HEK293 (cell line): ENCODE results near the gene LONP2.
A peak's percentile ranks its signal among the peaks of the same experiment; 100 is the strongest.

Source experiments
- CTCF ChIA-PET: fragments of 350-600 bp; formaldehyde crosslinking; extraction: SDS; loops from one replicate; lab custom pipeline; 2021; ENCODE audit warnings: antibody characterized with exemption; lab: Yijun Ruan, JAX
- POLR2A ChIA-PET: fragments of 300-600 bp; formaldehyde crosslinking; extraction: SDS; loops from one replicate; lab custom pipeline; 2020; ENCODE audit warnings: antibody characterized with exemption, inconsistent platforms; lab: Yijun Ruan, JAX
- H3K27ac ChIP-seq: fragments of 200-500 bp; sonication (Bioruptor generic); 2 replicates; pipeline ENCODE4 v1.5.1; 2014; ENCODE audit warnings: low read depth, low read length, control low read depth, inconsistent platforms; ENCODE audit errors: extremely low read depth
- H3K36me3 ChIP-seq, 2 experiments: fragments of 200-500 bp in 1 of 2; sonication (Bioruptor generic) in 1 of 2; 1 replicate in 1 of 2; 2 replicates in 1 of 2; pipeline ENCODE4 v1.5.1; 2014 to 2017; ENCODE audit warnings: inconsistent platforms in 2 of 2, low read length in 2 of 2; ENCODE audit not compliant: control insufficient read depth in 2 of 2, insufficient read depth in 1 of 2
- H3K4me1 ChIP-seq: fragments of 200-500 bp; sonication (Bioruptor generic); 2 replicates; pipeline ENCODE4 v1.5.1; 2014; ENCODE audit warnings: mild to moderate bottlenecking, low read length, inconsistent platforms; ENCODE audit not compliant: control insufficient read depth, insufficient read depth
- H3K4me3 ChIP-seq: 2 replicates; pipeline ENCODE4 v1.5.1; 2011; ENCODE audit warnings: low read depth, mild to moderate bottlenecking, control low read depth, low read length, moderate library complexity
- H3K9me3 ChIP-seq: fragments of 200-500 bp; sonication (Bioruptor generic); 2 replicates; pipeline ENCODE4 v1.5.1; 2014; ENCODE audit warnings: low read depth, low read length, inconsistent platforms; ENCODE audit not compliant: control insufficient read depth, insufficient read depth
- EGR2 ChIP-seq: fragments of 450-650 bp; formaldehyde crosslinking; IDR thresholded peaks from 2 replicates; pipeline ENCODE4 v1.5.1; 2016; ENCODE audit warnings: low read depth, missing biosample characterization, missing genetic modification characterization
- HOXA7 ChIP-seq: sonication (generic); formaldehyde crosslinking; IDR thresholded peaks from 2 replicates; pipeline ENCODE4 v1.8.1; 2022; ENCODE audit warnings: missing genetic modification reagents, borderline replicate concordance
- HOXD13 ChIP-seq: sonication (generic); formaldehyde crosslinking; IDR thresholded peaks from 2 replicates; pipeline ENCODE4 v1.8.0; 2022; ENCODE audit warnings: missing genetic modification reagents, borderline replicate concordance
- KLF10 ChIP-seq: fragments of 450-650 bp; IDR thresholded peaks from 2 replicates; pipeline ENCODE4 v1.5.1; 2018; ENCODE audit warnings: missing biosample characterization, mild to moderate bottlenecking, missing genetic modification characterization
- SETDB1 ChIP-seq: IDR thresholded peaks from one replicate; pipeline ENCODE4 v1.6.1; 2017; ENCODE audit warnings: mild to moderate bottlenecking, low read length, moderate library complexity, mixed read lengths; ENCODE audit not compliant: insufficient read length
- SP7 ChIP-seq: fragments of 450-650 bp; formaldehyde crosslinking; IDR thresholded peaks from 2 replicates; pipeline ENCODE4 v1.5.1; 2016; ENCODE audit warnings: missing biosample characterization, missing genetic modification characterization
- ZNF10 ChIP-seq: fragments of 450-650 bp; formaldehyde crosslinking; IDR thresholded peaks from 2 replicates; pipeline ENCODE4 v1.5.1; 2017; ENCODE audit warnings: missing biosample characterization, missing genetic modification characterization
- ZNF121 ChIP-seq: fragments of 450-650 bp; formaldehyde crosslinking; IDR thresholded peaks from 2 replicates; pipeline ENCODE4 v1.5.1; 2016; ENCODE audit warnings: missing biosample characterization, missing genetic modification characterization
- ZNF274 ChIP-seq, 2 experiments: fragments of 200-500 bp in 1 of 2; fragments of 450-650 bp in 1 of 2; sonication (Bioruptor generic) in 1 of 2; formaldehyde crosslinking in 1 of 2; IDR thresholded peaks; 2 replicates each; pipeline versions ENCODE4 v1.5.1 to v1.6.1; 2014 to 2016; ENCODE audit warnings: borderline replicate concordance in 1 of 2, inconsistent platforms in 1 of 2, low read length in 1 of 2, missing biosample characterization in 1 of 2, missing genetic modification characterization in 1 of 2
- ZNF311 ChIP-seq: fragments of 450-650 bp; formaldehyde crosslinking; IDR thresholded peaks from 2 replicates; pipeline ENCODE4 v1.5.1; 2017; ENCODE audit warnings: missing biosample characterization, missing genetic modification characterization, borderline replicate concordance
- ZNF561 ChIP-seq: fragments of 450-650 bp; IDR thresholded peaks from 2 replicates; pipeline ENCODE4 v1.5.1; 2018; ENCODE audit warnings: missing biosample characterization, missing genetic modification characterization, borderline replicate concordance
- ZNF621 ChIP-seq: fragments of 450-650 bp; formaldehyde crosslinking; IDR thresholded peaks from 2 replicates; pipeline ENCODE4 v1.5.1; 2017; ENCODE audit warnings: missing biosample characterization, missing genetic modification characterization
- ZNF626 ChIP-seq: fragments of 450-650 bp; sonication (Bioruptor Pico); formaldehyde crosslinking; IDR thresholded peaks from 2 replicates; pipeline ENCODE4 v1.5.1; 2018; ENCODE audit warnings: missing biosample characterization, missing genetic modification characterization, inconsistent platforms
- ZNF660 ChIP-seq: fragments of 450-650 bp; IDR thresholded peaks from 2 replicates; pipeline ENCODE4 v1.5.1; 2018; ENCODE audit warnings: missing biosample characterization, mild to moderate bottlenecking, missing genetic modification characterization
- ZNF664 ChIP-seq: fragments of 450-650 bp; formaldehyde crosslinking; IDR thresholded peaks from 2 replicates; pipeline ENCODE4 v1.5.1; 2016; ENCODE audit warnings: missing biosample characterization, missing genetic modification characterization
- ZNF701 ChIP-seq: fragments of 450-650 bp; formaldehyde crosslinking; IDR thresholded peaks from 2 replicates; pipeline ENCODE4 v1.5.1; 2016; ENCODE audit warnings: missing biosample characterization, missing genetic modification characterization
- ZNF707 ChIP-seq: fragments of 450-650 bp; formaldehyde crosslinking; IDR thresholded peaks from 2 replicates; pipeline ENCODE4 v1.5.1; 2016; ENCODE audit warnings: missing biosample characterization, missing genetic modification characterization
- ZNF768 ChIP-seq: fragments of 450-650 bp; formaldehyde crosslinking; IDR thresholded peaks from 2 replicates; pipeline ENCODE4 v1.5.1; 2018; ENCODE audit warnings: missing biosample characterization, mild to moderate bottlenecking, missing genetic modification characterization
- ZSCAN23 ChIP-seq: fragments of 450-650 bp; formaldehyde crosslinking; IDR thresholded peaks from 2 replicates; pipeline ENCODE4 v1.5.1; 2016; ENCODE audit warnings: missing biosample characterization, missing genetic modification characterization
- TF ChIP-seq, protein P1 (sequence below): IDR thresholded peaks from 2 replicates; pipeline ENCODE4 v1.6.1; 2011; ENCODE audit warnings: mild to moderate bottlenecking, low read depth, low read length, borderline replicate concordance
- TF ChIP-seq, protein P2 (sequence below): fragments of 450-650 bp; formaldehyde crosslinking; IDR thresholded peaks from 2 replicates; pipeline ENCODE4 v1.5.0; 2017; ENCODE audit warnings: missing biosample characterization, missing genetic modification characterization, borderline replicate concordance
- TF ChIP-seq, protein P3 (sequence below): fragments of 450-650 bp; formaldehyde crosslinking; IDR thresholded peaks from 2 replicates; pipeline ENCODE4 v1.5.1; 2017; ENCODE audit warnings: missing biosample characterization, missing genetic modification characterization

Gene LONP2

DNA sequence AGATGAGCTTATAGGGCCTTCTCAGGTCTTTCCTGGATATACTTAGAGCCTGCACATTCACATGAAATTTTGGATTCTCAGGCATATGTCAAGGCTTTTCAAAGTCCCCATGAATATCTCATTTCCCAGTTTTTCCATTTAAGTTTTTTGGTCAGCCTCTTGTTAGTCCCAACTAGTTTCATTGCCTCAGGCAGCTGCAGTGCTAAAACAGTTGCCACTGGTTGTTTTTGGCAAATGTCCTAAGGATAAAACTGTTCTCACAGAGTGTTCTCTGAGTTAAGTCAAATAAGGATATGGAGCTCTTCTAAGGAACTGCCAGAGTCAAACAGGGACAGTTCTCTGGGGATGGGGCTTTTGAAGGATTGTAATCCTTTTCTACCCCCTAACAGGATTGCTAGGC, 43.1 kb downstream of the LONP2 start:
- H3K4me1 ChIP-seq: peaks cover 3% of the 10 kb centered on the region; the same call in 1 of the 2 replicates
- POLR2A ChIA-PET: no interaction called here
- H3K27ac ChIP-seq: no peak overlapping the region
- peaks cover 7 to 58% of the 10 kb centered on the region in 2 experiments for H3K36me3 ChIP-seq
- no peak overlapping the region for H3K4me3 ChIP-seq
- peak; percentile 75 for TF ChIP-seq SETDB1
- TF ChIP-seq ZNF10 (tag by site-specific recombination): no peak
- no peak for TF ChIP-seq HOXA7 (CRISPR knock-in tag)
- no peaks in the 10 kb centered on the region for H3K9me3 ChIP-seq
- CTCF ChIA-PET: no interaction called here

DNA sequence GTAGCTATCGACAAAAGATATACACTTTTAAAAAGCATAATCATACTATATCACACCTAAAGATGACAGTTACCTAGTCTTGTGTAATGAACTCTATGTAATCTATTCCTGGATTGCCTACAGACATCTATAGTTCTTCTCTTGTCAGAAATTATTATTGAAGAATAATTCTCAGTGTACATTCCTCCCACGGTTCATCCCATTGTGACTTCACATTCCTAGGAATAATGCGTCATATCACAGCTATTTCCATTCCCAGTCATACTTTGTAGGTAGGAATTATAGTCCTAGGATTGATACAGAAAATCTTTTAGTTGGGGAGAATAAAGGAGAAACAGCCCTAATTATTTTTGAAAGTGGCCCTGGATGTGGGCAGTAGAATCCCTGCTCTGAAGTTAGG, 47.2 kb downstream of the LONP2 start:
- no peaks in the 10 kb centered on the region for H3K4me1 ChIP-seq
- TF ChIP-seq ZNF311 (tag by site-specific recombination): no peak
- no peak for TF ChIP-seq ZNF768 (tag by site-specific recombination)
- no peak for TF ChIP-seq ZNF701 (tag by site-specific recombination)
- TF ChIP-seq ZNF274 (IDR thresholded peaks at IDR 0.05; ENCODE audit: low read length): no peak
- TF ChIP-seq ZNF274 (tag by site-specific recombination; IDR thresholded peaks at IDR 0.05; ENCODE audit: borderline replicate concordance): no peak
- TF ChIP-seq ZNF660: no peak
- TF ChIP-seq HOXD13 (CRISPR knock-in tag): no peak
- ChIA-PET CTCF (interaction anchor here (0.5 to 1.0 kb wide), 3 partner anchors 8 to 122 kb away, joined by 3 read pairs; no protein-coding TSS in a partner anchor), POLR2A (no interaction called here)
- peaks cover 12 to 53% of the 10 kb centered on the region in 2 experiments for H3K36me3 ChIP-seq
- no peak overlapping the region for H3K27ac ChIP-seq
- H3K4me3 ChIP-seq: no peak overlapping the region
- H3K9me3 ChIP-seq: no peaks in the 10 kb centered on the region

DNA sequence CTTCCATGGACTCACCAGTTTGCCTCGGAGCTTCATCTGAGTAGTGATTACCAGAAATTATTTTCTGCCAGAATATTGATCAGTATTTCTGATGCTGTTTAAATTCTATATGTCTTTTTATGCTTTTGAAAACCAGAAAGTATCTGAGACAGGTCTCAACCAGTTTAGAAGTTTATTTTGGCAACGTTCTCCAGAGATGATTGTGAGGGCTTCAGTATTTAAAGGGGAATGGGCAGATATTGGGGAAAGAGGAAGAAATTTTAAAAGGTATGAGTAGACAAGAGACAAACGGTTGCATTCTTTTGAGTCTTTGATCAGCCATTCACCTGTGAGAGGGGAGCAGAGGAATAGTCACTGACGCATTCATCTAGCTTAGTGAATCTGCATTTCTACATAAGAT, 47.7 kb downstream of the LONP2 start:
- no peak for TF ChIP-seq ZNF664
- no peak for TF ChIP-seq ZNF707 (tag by site-specific recombination)
- TF ChIP-seq, protein P1, sequence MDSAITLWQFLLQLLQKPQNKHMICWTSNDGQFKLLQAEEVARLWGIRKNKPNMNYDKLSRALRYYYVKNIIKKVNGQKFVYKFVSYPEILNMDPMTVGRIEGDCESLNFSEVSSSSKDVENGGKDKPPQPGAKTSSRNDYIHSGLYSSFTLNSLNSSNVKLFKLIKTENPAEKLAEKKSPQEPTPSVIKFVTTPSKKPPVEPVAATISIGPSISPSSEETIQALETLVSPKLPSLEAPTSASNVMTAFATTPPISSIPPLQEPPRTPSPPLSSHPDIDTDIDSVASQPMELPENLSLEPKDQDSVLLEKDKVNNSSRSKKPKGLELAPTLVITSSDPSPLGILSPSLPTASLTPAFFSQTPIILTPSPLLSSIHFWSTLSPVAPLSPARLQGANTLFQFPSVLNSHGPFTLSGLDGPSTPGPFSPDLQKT: no peak
- TF ChIP-seq, protein P2, sequence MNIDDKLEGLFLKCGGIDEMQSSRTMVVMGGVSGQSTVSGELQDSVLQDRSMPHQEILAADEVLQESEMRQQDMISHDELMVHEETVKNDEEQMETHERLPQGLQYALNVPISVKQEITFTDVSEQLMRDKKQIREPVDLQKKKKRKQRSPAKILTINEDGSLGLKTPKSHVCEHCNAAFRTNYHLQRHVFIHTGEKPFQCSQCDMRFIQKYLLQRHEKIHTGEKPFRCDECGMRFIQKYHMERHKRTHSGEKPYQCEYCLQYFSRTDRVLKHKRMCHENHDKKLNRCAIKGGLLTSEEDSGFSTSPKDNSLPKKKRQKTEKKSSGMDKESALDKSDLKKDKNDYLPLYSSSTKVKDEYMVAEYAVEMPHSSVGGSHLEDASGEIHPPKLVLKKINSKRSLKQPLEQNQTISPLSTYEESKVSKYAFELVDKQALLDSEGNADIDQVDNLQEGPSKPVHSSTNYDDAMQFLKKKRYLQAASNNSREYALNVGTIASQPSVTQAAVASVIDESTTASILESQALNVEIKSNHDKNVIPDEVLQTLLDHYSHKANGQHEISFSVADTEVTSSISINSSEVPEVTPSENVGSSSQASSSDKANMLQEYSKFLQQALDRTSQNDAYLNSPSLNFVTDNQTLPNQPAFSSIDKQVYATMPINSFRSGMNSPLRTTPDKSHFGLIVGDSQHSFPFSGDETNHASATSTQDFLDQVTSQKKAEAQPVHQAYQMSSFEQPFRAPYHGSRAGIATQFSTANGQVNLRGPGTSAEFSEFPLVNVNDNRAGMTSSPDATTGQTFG (tag by site-specific recombination): no peak
- TF ChIP-seq ZSCAN23 (tag by site-specific recombination): no peak
- TF ChIP-seq KLF10 (tag by site-specific recombination): no peak
- TF ChIP-seq ZNF626 (tag by site-specific recombination): no peak
- TF ChIP-seq, protein P3, sequence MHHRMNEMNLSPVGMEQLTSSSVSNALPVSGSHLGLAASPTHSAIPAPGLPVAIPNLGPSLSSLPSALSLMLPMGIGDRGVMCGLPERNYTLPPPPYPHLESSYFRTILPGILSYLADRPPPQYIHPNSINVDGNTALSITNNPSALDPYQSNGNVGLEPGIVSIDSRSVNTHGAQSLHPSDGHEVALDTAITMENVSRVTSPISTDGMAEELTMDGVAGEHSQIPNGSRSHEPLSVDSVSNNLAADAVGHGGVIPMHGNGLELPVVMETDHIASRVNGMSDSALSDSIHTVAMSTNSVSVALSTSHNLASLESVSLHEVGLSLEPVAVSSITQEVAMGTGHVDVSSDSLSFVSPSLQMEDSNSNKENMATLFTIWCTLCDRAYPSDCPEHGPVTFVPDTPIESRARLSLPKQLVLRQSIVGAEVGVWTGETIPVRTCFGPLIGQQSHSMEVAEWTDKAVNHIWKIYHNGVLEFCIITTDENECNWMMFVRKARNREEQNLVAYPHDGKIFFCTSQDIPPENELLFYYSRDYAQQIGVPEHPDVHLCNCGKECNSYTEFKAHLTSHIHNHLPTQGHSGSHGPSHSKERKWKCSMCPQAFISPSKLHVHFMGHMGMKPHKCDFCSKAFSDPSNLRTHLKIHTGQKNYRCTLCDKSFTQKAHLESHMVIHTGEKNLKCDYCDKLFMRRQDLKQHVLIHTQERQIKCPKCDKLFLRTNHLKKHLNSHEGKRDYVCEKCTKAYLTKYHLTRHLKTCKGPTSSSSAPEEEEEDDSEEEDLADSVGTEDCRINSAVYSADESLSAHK: no peak
- TF ChIP-seq SP7 (tag by site-specific recombination): no peak
- no peak for TF ChIP-seq ZNF10 (tag by site-specific recombination)
- no peak for TF ChIP-seq ZNF621 (tag by site-specific recombination)
- TF ChIP-seq ZNF561 (tag by site-specific recombination): no peak
- TF ChIP-seq ZNF121 (tag by site-specific recombination): no peak
- TF ChIP-seq EGR2 (tag by site-specific recombination): no peak
- Histone ChIP-seq H3K4me3 (no peak overlapping the region), H3K36me3 (peaks cover 12 to 51% of the 10 kb centered on the region in 2 experiments), H3K27ac (no peak overlapping the region), H3K9me3 (no peaks in the 10 kb centered on the region), H3K4me1 (no peaks in the 10 kb centered on the region)
- POLR2A ChIA-PET: no interaction called here
- CTCF ChIA-PET: interaction anchor here (0.6 to 1.0 kb wide), 3 partner anchors 8 to 123 kb away, joined by 3 to 5 read pairs (median 3); no protein-coding TSS in a partner anchor
